Ascending aorta (tissue), 2 donors: ENCODE data around the gene STXBP6. TPM values are rescaled to one million over a fixed set of nuclear protein-coding genes. Genes with fewer than 3 reads are reported as not detected.

Experiments used
- DNase-seq, 2 donors: peaks; one replicate each; pipeline ENCODE4 v3.0.0-alpha.2; 2019; ENCODE audit warnings: low spot score in 2 of 2
- H3K27ac ChIP-seq, 2 donors: fragments of 200-600 bp; sonication (generic); one replicate each; pipeline ENCODE4 v1.5.1; 2016 to 2017; ENCODE audit warnings: mild to moderate bottlenecking in 1 of 2
- H3K27me3 ChIP-seq: fragments of 200-600 bp; sonication (generic); one replicate; pipeline ENCODE4 v1.5.1; 2017
- H3K36me3 ChIP-seq, 2 donors: fragments of 200-600 bp; sonication (generic); one replicate each; pipeline ENCODE4 v1.5.1; 2016
- H3K4me1 ChIP-seq, 2 donors: fragments of 200-600 bp; sonication (generic); one replicate each; pipeline ENCODE4 v1.5.1; 2016 to 2017; ENCODE audit warnings: mild to moderate bottlenecking in 1 of 2
- H3K4me3 ChIP-seq, 2 donors: fragments of 200-600 bp; sonication (generic); one replicate each; pipeline ENCODE4 v1.5.1; 2016 to 2017; ENCODE audit warnings: mild to moderate bottlenecking in 1 of 2
- H3K9me3 ChIP-seq, 2 donors: fragments of 200-600 bp; sonication (generic); one replicate each; pipeline ENCODE4 v1.5.1; 2016
- intact Hi-C: fragments of 100-400 bp; cut with DNase I; formaldehyde crosslinking; loops from one replicate; pipeline ENCODE4 v1.15.1; 2023
- total RNA-seq: library from RNA; depleted of rRNA; stranded (reverse); fragments of >200 nt; gene quantifications from one replicate; pipeline ENCODE4 v1.1.0, GENCODE V29; 2016
- TF ChIP-seq, protein P1 (sequence below), 3 experiments: fragments of 200-600 bp in 2 of 3; fragments of 450-650 bp in 1 of 3; sonication (generic) in 2 of 3; IDR thresholded peaks; one replicate each; pipeline ENCODE4 v1.5.1; 2016 to 2019; ENCODE audit warnings: antibody characterized with exemption in 3 of 3, mild to moderate bottlenecking in 1 of 3, moderate library complexity in 1 of 3

The STXBP6 gene
- total RNA-seq, 1 donor from 2014 or later: 0.21 TPM

DNA sequence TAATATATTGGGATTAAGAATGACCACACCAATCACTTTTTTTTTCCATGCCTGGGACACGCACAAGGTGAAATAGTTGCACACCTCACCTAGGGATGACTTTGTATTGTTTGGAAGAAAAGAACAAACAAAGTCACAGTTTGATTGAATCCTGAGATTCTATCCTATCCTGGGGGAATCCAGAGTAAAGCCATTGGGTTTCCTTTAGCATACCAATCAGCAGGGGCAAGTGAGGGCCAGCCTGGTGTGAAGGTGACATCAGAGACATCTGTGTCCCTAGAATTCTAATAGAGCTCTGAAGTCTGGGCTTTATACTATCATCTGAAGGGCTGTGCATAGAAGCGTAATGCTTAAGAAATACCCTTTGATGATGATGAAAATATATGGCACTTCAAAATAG is 199.9 kb downstream of the STXBP6 start:
- no peak for DNase-seq
- no peak overlapping the region for H3K4me3 ChIP-seq
- no peak overlapping the region for H3K27ac ChIP-seq
- no peaks in the 10 kb centered on the region for H3K4me1 ChIP-seq
- H3K9me3 ChIP-seq: no peaks in the 10 kb centered on the region
- no peaks in the 10 kb centered on the region for H3K36me3 ChIP-seq
- no peaks in the 10 kb centered on the region for H3K27me3 ChIP-seq
- intact Hi-C loops: no loop called here
- TF ChIP-seq, protein P1, sequence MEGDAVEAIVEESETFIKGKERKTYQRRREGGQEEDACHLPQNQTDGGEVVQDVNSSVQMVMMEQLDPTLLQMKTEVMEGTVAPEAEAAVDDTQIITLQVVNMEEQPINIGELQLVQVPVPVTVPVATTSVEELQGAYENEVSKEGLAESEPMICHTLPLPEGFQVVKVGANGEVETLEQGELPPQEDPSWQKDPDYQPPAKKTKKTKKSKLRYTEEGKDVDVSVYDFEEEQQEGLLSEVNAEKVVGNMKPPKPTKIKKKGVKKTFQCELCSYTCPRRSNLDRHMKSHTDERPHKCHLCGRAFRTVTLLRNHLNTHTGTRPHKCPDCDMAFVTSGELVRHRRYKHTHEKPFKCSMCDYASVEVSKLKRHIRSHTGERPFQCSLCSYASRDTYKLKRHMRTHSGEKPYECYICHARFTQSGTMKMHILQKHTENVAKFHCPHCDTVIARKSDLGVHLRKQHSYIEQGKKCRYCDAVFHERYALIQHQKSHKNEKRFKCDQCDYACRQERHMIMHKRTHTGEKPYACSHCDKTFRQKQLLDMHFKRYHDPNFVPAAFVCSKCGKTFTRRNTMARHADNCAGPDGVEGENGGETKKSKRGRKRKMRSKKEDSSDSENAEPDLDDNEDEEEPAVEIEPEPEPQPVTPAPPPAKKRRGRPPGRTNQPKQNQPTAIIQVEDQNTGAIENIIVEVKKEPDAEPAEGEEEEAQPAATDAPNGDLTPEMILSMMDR (IDR thresholded peaks at IDR 0.05): no peak

DNA sequence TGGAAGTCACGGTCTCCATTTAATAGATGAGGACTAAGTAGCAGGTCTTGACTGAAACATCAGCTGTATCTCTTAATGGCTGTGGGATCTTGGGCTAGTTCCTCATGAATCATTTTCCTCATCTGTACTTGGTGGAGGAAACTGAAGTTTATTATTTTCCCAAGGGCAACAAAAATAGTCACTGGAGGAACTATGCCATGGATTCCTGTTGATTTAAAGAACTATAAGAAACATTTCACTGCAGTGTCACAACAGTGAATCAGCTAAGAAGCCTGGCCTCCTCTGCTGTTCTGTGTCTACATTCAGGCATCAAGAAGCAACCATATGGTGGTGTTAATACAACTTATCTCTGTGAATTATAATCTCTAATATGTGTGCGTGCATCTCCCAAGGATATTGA is 200.5 kb downstream of the STXBP6 start:
- no peaks in the 10 kb centered on the region for H3K9me3 ChIP-seq
- DNase-seq: no peak
- no peaks in the 10 kb centered on the region for H3K36me3 ChIP-seq
- intact Hi-C loops: no loop called here
- TF ChIP-seq, protein P1 (IDR thresholded peaks at IDR 0.05): no peak
- no peaks in the 10 kb centered on the region for H3K27me3 ChIP-seq
- no peak overlapping the region for H3K27ac ChIP-seq
- H3K4me3 ChIP-seq: no peak overlapping the region
- no peaks in the 10 kb centered on the region for H3K4me1 ChIP-seq

DNA sequence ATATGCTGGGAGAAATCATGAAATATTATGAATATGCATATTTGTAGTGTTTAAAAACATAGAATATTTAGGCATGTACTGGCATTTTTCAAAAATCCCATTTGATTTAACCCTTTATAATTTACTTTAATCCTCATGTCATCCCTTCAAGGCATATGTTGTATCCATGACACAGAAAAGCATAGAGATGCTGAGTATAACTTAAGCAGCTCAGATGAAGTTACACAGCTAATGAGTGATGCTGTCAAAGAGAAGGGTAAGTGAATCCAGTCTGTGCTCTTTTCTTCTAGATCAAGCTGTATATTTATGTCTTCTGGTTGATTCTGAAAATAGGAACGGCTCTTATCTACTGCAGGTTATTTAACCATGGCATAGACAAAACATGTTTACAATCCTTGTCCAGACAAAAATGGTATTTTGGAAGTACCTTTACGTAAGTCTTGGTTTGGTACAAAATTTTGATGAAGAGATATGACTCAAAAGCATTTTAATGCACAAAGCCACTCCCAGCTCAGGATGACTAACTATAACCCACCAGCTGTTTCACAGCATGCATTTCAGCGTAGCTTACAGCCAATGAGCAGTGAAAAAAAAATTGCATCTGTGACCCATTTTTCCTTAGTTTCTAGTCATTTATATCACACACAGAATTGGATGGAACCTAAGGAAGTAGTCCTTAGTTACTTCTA is 201.7 kb downstream of the STXBP6 start:
- Histone ChIP-seq H3K27me3 (no peaks in the 10 kb centered on the region), H3K9me3 (no peaks in the 10 kb centered on the region), H3K4me1 (no peaks in the 10 kb centered on the region), H3K36me3 (no peaks in the 10 kb centered on the region), H3K4me3 (no peak overlapping the region), H3K27ac (no peak overlapping the region)
- TF ChIP-seq, protein P1 (IDR thresholded peaks at IDR 0.05): no peak
- no peak for DNase-seq
- intact Hi-C loops: no loop called here

DNA sequence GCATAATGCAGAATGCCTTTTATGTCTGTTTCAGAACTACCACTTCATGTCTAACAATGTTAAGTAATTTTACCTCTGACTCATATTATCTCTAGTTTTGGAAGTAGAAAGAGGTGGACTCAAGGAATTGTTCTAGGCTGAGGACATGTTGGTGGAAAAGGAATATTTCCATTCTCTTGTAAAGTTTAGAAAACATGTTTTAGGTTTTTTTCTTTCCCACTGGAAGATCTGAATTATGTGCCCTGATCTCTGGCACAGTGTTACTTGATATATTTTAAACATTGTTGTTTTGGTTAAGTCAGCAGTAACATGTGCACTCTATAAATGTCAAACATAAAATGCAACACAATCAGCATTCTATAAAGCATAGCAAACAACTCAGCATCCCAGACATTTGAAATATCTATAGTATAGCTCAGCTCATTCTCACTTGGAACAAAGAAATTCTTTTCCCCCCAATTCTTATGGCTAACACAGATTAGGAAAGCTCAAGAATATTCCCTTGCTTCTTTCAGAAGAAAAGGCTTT is 202.3 kb downstream of the STXBP6 start:
- H3K4me3 ChIP-seq: no peak overlapping the region
- intact Hi-C loops: no loop called here

DNA sequence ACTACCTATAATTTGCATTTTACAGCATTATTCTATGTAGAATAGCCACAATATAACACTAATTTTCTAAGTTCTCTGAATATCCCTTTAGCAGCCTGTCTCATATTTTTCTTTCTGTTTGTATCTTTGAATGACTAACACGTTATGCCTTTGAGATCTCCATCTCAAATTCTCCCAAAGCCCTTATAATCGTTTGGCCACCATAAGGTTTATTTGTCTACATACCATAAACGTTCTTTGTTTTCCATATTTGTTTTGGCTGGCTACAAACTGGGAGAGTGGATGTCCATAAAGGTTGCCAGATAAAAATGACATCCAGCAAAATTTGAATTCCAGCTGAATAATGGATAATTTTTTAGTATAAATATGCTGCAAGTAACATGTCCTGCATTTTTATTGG is 203.7 kb downstream of the STXBP6 start:
- Histone ChIP-seq H3K4me1 (no peaks in the 10 kb centered on the region), H3K27ac (no peak overlapping the region), H3K27me3 (no peaks in the 10 kb centered on the region), H3K4me3 (no peak overlapping the region), H3K36me3 (no peaks in the 10 kb centered on the region), H3K9me3 (no peaks in the 10 kb centered on the region)
- DNase-seq: no peak
- TF ChIP-seq, protein P1 (IDR thresholded peaks at IDR 0.05): no peak
- intact Hi-C loops: no loop called here

More for the DNA sequence above, 202.3 kb downstream of the STXBP6 start:
- no peaks in the 10 kb centered on the region for H3K36me3 ChIP-seq
- no peak overlapping the region for H3K27ac ChIP-seq
- DNase-seq: no peak
- no peaks in the 10 kb centered on the region for H3K27me3 ChIP-seq
- TF ChIP-seq, protein P1 (IDR thresholded peaks at IDR 0.05): no peak
- H3K9me3 ChIP-seq: no peaks in the 10 kb centered on the region
- H3K4me1 ChIP-seq: no peaks in the 10 kb centered on the region
